WTC11 (cell line): ENCODE measurements around the gene GSC2. TPM values are rescaled to one million over a fixed set of nuclear protein-coding genes. Genes with fewer than 3 reads are reported as not detected.

ENCODE experiments used
- ATAC-seq: fragments of 200-7000 bp; cut with Tn5 transposase; 2 replicates; pipeline ENCODE4 v1.10.0; 2021; ENCODE audit warnings: mild to moderate bottlenecking, moderate library complexity
- CTCF ChIA-PET: fragments of 300-600 bp; sonication (Branson Sonifier 250); formaldehyde crosslinking; loops from one replicate; lab custom pipeline; 2021; ENCODE audit warnings: antibody characterized with exemption; lab: Charles Lee
- POLR2A ChIA-PET: fragments of 350-600 bp; sonication (Branson Sonifier 250); formaldehyde crosslinking; loops from one replicate; lab custom pipeline; 2021; ENCODE audit warnings: antibody characterized with exemption; lab: Charles Lee
- DNase-seq: peaks from one replicate; pipeline ENCODE4 v3.0.0; 2021; ENCODE audit warnings: low spot score
- H3K27ac Mint-ChIP-seq: 2 replicates; pipeline ENCODE4 v1.8.0; 2021; ENCODE audit warnings: mixed read lengths
- H3K27me3 Mint-ChIP-seq: 2 replicates; pipeline ENCODE4 v1.8.0; 2021; ENCODE audit warnings: low read depth, mild to moderate bottlenecking, moderate library complexity, mixed read lengths
- H3K36me3 Mint-ChIP-seq: 2 replicates; pipeline ENCODE4 v1.8.0; 2021; ENCODE audit warnings: mixed read lengths
- H3K4me1 Mint-ChIP-seq: 2 replicates; pipeline ENCODE4 v1.8.0; 2022; ENCODE audit warnings: mixed read lengths
- H3K4me3 Mint-ChIP-seq: 2 replicates; pipeline ENCODE4 v1.8.0; 2021; ENCODE audit warnings: mild to moderate bottlenecking, moderate library complexity, mixed read lengths
- H3K9me3 Mint-ChIP-seq: 2 replicates; pipeline ENCODE4 v1.8.0; 2021; ENCODE audit warnings: mixed read lengths
- CBFB ChIP-seq: sonication (generic); formaldehyde crosslinking; IDR thresholded peaks from 2 replicates; pipeline ENCODE4 v1.8.1; 2022; ENCODE audit warnings: mild to moderate bottlenecking, low read depth, missing genetic modification reagents
- E2F5 ChIP-seq: sonication (generic); formaldehyde crosslinking; IDR thresholded peaks from 2 replicates; pipeline ENCODE4 v1.8.1; 2022; ENCODE audit warnings: mild to moderate bottlenecking, moderate library complexity, missing genetic modification reagents
- ERG ChIP-seq: fragments of 250-450 bp; sonication (Bioruptor Pico); IDR thresholded peaks from 2 replicates; pipeline ENCODE4 v1.8.0; 2021; ENCODE audit warnings: mild to moderate bottlenecking
- FOXJ3 ChIP-seq: sonication (generic); formaldehyde crosslinking; IDR thresholded peaks from 2 replicates; pipeline ENCODE4 v1.9.0; 2021; ENCODE audit warnings: missing genetic modification reagents, mild to moderate bottlenecking, borderline replicate concordance
- FOXP1 ChIP-seq: sonication (generic); formaldehyde crosslinking; IDR thresholded peaks from 2 replicates; pipeline ENCODE4 v1.8.0; 2022; ENCODE audit warnings: missing genetic modification reagents, mild to moderate bottlenecking, moderate library complexity, borderline replicate concordance
- GTF2I ChIP-seq: fragments of 250-450 bp; sonication (Bioruptor Pico); conservative IDR thresholded peaks from 2 replicates; pipeline ENCODE4 v1.4.0; 2021; ENCODE audit warnings: mild to moderate bottlenecking
- KAT7 ChIP-seq: sonication (generic); formaldehyde crosslinking; IDR thresholded peaks from 2 replicates; pipeline ENCODE4 v1.8.1; 2023; ENCODE audit warnings: missing genetic modification reagents, mild to moderate bottlenecking, borderline replicate concordance
- SMAD3 ChIP-seq: sonication (generic); formaldehyde crosslinking; IDR thresholded peaks from 2 replicates; pipeline ENCODE4 v1.8.0; 2022; ENCODE audit warnings: missing genetic modification reagents, mild to moderate bottlenecking, borderline replicate concordance
- ZBTB43 ChIP-seq: sonication (generic); formaldehyde crosslinking; IDR thresholded peaks from 2 replicates; pipeline ENCODE4 v1.8.1; 2023; ENCODE audit warnings: mild to moderate bottlenecking, missing genetic modification reagents
- ZMAT4 ChIP-seq: fragments of 250-450 bp; sonication (Bioruptor Pico); IDR thresholded peaks from 2 replicates; pipeline ENCODE4 v1.9.0; 2021; ENCODE audit warnings: mild to moderate bottlenecking
- ZNF423 ChIP-seq: fragments of 250-450 bp; sonication (Bioruptor Pico); IDR thresholded peaks from 2 replicates; pipeline ENCODE4 v2.1.2; 2022; ENCODE audit warnings: mild to moderate bottlenecking, moderate library complexity
- ZNF512 ChIP-seq: sonication (generic); formaldehyde crosslinking; IDR thresholded peaks from 2 replicates; pipeline ENCODE4 v1.8.1; 2022; ENCODE audit warnings: missing genetic modification reagents, borderline replicate concordance
- total RNA-seq: library from RNA; stranded (reverse); gene quantifications from 3 replicates; pipeline ENCODE4 v1.2.3, GENCODE V29; 2021
- TF ChIP-seq, protein P1 (sequence below): fragments of 250-450 bp; sonication (Bioruptor Pico); IDR thresholded peaks from 2 replicates; pipeline ENCODE4 v1.9.0; 2021; ENCODE audit warnings: moderate library complexity, mild to moderate bottlenecking, inconsistent platforms, borderline replicate concordance
- TF ChIP-seq, protein P2 (sequence below): sonication (generic); formaldehyde crosslinking; IDR thresholded peaks from 2 replicates; pipeline ENCODE4 v1.8.1; 2023; ENCODE audit warnings: mild to moderate bottlenecking, missing genetic modification reagents, borderline replicate concordance
- TF ChIP-seq, protein P3 (sequence below): fragments of 250-450 bp; sonication (Bioruptor Pico); IDR thresholded peaks from 2 replicates; pipeline ENCODE4 v2.1.2; 2022; ENCODE audit warnings: mild to moderate bottlenecking, moderate library complexity
- TF ChIP-seq, protein P4 (sequence below): sonication (generic); formaldehyde crosslinking; IDR thresholded peaks from 2 replicates; pipeline ENCODE4 v1.8.1; 2023; ENCODE audit warnings: mild to moderate bottlenecking, missing genetic modification reagents, moderate library complexity

GSC2 gene
- total RNA-seq, 1 experiment from 2014 or later = 0.68 TPM

- H3K9me3 Mint-ChIP-seq = no peaks in the 10 kb centered on the region
- H3K27ac Mint-ChIP-seq = no peak overlapping the region; the same call in 1 of the 2 replicates
- H3K4me1 Mint-ChIP-seq = peaks cover 9% of the 10 kb centered on the region
- H3K4me3 Mint-ChIP-seq = no peak overlapping the region
- CTCF ChIA-PET = interaction anchor here (1.0 to 1.6 kb wide), 2 partner anchors 17 to 54 kb away, joined by 3 to 7 read pairs; partner anchors contain the start of gene ESS2
- H3K36me3 Mint-ChIP-seq = 0 out of 2 replicates have a peak, but pooled peaks cover 2% of the 10 kb centered on the region
- H3K27me3 Mint-ChIP-seq = no peaks in the 10 kb centered on the region; the same call in 1 of the 2 replicates
- TF ChIP-seq, protein P1, sequence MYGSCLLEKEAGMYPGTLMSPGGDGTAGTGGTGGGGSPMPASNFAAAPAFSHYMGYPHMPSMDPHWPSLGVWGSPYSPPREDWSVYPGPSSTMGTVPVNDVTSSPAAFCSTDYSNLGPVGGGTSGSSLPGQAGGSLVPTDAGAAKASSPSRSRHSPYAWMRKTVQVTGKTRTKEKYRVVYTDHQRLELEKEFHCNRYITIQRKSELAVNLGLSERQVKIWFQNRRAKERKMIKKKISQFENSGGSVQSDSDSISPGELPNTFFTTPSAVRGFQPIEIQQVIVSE (CRISPR knock-in tag) = no peak
- TF ChIP-seq CBFB (CRISPR knock-in tag) = no peak
- no peak for TF ChIP-seq ERG (CRISPR knock-in tag)
- TF ChIP-seq GTF2I (CRISPR knock-in tag) = no peak
- TF ChIP-seq, protein P2, sequence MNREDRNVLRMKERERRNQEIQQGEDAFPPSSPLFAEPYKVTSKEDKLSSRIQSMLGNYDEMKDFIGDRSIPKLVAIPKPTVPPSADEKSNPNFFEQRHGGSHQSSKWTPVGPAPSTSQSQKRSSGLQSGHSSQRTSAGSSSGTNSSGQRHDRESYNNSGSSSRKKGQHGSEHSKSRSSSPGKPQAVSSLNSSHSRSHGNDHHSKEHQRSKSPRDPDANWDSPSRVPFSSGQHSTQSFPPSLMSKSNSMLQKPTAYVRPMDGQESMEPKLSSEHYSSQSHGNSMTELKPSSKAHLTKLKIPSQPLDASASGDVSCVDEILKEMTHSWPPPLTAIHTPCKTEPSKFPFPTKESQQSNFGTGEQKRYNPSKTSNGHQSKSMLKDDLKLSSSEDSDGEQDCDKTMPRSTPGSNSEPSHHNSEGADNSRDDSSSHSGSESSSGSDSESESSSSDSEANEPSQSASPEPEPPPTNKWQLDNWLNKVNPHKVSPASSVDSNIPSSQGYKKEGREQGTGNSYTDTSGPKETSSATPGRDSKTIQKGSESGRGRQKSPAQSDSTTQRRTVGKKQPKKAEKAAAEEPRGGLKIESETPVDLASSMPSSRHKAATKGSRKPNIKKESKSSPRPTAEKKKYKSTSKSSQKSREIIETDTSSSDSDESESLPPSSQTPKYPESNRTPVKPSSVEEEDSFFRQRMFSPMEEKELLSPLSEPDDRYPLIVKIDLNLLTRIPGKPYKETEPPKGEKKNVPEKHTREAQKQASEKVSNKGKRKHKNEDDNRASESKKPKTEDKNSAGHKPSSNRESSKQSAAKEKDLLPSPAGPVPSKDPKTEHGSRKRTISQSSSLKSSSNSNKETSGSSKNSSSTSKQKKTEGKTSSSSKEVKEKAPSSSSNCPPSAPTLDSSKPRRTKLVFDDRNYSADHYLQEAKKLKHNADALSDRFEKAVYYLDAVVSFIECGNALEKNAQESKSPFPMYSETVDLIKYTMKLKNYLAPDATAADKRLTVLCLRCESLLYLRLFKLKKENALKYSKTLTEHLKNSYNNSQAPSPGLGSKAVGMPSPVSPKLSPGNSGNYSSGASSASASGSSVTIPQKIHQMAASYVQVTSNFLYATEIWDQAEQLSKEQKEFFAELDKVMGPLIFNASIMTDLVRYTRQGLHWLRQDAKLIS (CRISPR knock-in tag) = no peak
- POLR2A ChIA-PET = no interaction called here
- DNase-seq = no peak
- ATAC-seq = no peak
Observed at GRCh38 chr22:19127329-19128008, 22.6 kb downstream of the GSC2 start.

GRCh38 chr22:19126309-19127273, 23.5 kb downstream of the GSC2 start:
- no peak for ATAC-seq
- no peaks in the 10 kb centered on the region for H3K9me3 Mint-ChIP-seq
- ChIA-PET POLR2A (interaction anchor here (0.6 kb wide), 1 partner anchor 23 kb away, joined by 4 read pairs; no protein-coding TSS in a partner anchor), CTCF (interaction anchor here (1.0 to 1.6 kb wide), 2 partner anchors 18 to 53 kb away, joined by 3 to 7 read pairs; partner anchors contain the start of gene ESS2)
- no peak for DNase-seq
- no peaks in the 10 kb centered on the region; the same call in 1 of the 2 replicates for H3K27me3 Mint-ChIP-seq
- no peak overlapping the region for H3K27ac Mint-ChIP-seq
- peaks cover 9% of the 10 kb centered on the region for H3K4me1 Mint-ChIP-seq
- no peak overlapping the region for H3K4me3 Mint-ChIP-seq
- 0 out of 2 replicates have a peak, but pooled peaks cover 2% of the 10 kb centered on the region for H3K36me3 Mint-ChIP-seq
- no peak for TF ChIP-seq ZNF423 (CRISPR knock-in tag)
- TF ChIP-seq ZNF512 (CRISPR knock-in tag) = no peak
- TF ChIP-seq, protein P3, sequence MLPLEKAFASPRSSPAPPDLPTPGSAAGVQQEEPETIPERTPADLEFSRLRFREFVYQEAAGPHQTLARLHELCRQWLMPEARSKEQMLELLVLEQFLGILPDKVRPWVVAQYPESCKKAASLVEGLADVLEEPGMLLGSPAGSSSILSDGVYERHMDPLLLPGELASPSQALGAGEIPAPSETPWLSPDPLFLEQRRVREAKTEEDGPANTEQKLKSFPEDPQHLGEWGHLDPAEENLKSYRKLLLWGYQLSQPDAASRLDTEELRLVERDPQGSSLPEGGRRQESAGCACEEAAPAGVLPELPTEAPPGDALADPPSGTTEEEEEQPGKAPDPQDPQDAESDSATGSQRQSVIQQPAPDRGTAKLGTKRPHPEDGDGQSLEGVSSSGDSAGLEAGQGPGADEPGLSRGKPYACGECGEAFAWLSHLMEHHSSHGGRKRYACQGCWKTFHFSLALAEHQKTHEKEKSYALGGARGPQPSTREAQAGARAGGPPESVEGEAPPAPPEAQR (CRISPR knock-in tag) = no peak
- TF ChIP-seq, protein P4, sequence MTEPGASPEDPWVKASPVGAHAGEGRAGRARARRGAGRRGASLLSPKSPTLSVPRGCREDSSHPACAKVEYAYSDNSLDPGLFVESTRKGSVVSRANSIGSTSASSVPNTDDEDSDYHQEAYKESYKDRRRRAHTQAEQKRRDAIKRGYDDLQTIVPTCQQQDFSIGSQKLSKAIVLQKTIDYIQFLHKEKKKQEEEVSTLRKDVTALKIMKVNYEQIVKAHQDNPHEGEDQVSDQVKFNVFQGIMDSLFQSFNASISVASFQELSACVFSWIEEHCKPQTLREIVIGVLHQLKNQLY (CRISPR knock-in tag) = no peak
- no peak for TF ChIP-seq SMAD3 (CRISPR knock-in tag)
- TF ChIP-seq KAT7 = no peak
- no peak for TF ChIP-seq FOXP1
- no peak for TF ChIP-seq ZMAT4 (CRISPR knock-in tag)
- no peak for TF ChIP-seq E2F5 (CRISPR knock-in tag)
- TF ChIP-seq FOXJ3 (CRISPR knock-in tag) = no peak
- TF ChIP-seq ZBTB43 (CRISPR knock-in tag) = no peak
- no peak for TF ChIP-seq GTF2I (CRISPR knock-in tag)
